OCI-M2 (cell line): Measurements from ENCODE around the gene SLC35B1.
A peak's percentile ranks its signal among the peaks of the same experiment; 100 is the strongest.

Experiments
- DNase-seq: peaks from one replicate; lab custom pipeline; 2025; ENCODE audit not compliant: unreplicated experiment; lab: John Stamatoyannopoulos, UW

SLC35B1 gene, protein sequence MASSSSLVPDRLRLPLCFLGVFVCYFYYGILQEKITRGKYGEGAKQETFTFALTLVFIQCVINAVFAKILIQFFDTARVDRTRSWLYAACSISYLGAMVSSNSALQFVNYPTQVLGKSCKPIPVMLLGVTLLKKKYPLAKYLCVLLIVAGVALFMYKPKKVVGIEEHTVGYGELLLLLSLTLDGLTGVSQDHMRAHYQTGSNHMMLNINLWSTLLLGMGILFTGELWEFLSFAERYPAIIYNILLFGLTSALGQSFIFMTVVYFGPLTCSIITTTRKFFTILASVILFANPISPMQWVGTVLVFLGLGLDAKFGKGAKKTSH

DNA sequence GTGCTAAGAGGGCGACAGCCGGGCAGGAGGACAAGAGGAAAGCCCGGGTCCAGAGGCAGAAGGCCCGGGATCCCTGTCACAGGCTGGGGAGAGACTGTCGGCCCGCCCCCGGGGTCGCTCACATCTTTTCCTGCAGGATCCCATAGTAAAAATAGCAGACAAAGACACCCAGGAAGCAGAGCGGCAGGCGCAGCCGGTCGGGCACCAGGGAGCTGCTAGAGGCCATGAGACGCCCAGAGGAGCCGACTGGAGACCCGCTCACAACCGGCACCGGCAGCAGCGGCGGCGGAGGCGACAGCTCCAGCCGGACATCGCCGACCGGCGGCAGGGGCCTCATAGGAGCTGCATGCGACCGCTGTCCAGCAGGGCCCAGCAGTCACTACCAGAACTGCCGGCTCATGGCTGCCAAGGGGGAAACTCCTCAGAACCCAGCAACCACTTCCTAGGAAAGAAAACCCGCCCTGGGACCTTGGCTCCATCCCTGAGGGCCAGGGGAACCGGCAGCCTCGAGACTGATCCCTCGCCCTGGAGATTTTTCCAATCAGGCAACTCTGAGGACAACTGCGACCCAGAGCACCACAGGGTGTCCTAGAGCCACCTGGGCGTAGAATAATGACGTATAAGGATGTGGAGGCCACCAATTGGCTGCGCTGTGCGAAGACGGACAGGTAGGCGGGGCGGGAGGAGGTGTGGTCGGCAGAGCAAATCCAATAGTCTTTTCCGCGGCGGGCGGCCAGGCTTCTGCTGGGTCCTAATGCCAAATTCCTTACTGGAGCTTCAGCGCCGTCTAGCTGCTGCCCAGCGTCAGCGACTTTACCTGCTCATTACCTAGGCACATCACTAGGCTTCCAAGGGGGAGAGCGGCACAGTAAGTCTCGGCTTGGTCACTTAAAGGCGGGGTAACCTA lies at the start of gene SLC35B1:
TSS of gene SLC35B1 (minus strand) at position 357 of the 907 bp plus-strand sequence. CDS start at position 226, 131 bp downstream.
- DNase-seq, result peak; percentile 87

DNA sequence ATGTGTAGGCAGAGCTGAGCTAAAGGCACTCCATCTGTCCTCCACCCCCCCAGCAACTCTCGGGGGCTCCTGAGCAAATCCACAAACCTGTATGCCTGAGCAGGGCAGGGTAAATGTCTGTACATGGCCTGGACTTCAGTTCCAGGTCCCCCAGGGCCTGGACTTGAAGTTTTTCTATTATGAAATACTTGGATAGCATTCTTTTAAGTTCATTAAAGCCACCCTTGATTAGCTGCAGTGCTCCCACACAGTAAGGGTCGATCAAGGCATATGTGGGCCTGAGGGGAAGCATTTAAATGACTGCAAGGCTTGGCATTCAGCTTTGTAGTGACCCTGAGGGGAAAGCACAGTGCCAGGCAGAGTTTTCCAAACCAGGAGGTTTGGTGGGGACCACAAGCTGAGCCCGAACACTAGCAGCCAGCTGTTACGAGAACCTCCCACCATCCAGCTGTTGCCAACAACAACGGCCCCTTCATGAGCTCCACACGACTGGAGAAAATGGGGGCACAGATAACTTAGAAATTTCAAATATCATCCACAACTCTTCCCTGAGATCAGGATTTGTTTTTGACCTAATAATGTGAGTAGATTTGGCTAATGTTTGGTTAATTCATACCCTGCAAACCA lies 49.5 kb upstream of the SLC35B1 start:
- no peak for DNase-seq

DNA sequence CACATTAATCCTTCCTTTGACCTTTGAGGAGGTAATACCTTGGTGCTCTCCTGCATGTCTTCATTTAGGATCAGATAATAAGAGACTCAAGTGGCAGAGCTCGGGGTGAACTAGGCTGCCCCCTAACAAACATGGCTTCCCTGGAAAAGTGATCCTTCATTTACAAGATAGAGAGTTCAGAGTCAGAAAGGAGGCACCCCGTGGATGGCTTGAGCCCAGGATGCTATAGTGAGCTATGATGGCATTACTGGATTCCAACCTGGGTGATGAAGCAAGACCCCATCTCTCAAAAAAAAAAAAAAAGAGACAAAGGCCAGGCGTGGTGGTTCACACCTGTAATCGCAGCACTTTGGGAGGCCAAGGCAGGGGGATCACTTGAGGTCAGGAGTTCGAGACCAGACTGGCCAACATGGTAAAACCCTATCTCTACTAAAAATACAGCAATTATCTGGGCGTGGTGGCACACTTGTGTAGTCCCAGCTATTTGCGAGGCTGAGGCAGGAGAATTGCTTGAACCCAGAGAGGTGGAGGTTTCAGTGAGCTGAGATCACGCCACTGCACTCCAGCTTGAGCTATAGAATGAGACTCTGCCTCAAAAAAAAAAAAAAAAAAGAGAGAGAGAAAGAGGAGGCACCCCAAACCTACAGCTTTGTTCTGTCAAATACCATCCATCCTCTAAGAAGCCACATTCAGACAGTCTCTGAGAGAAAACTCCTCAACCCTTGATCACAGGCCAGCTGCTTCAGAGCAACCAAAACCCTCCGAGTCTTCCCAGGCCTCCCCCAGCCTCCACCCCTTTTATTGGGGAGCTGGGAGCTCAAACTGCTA lies 48.8 kb upstream of the SLC35B1 start:
- no peak for DNase-seq

DNA sequence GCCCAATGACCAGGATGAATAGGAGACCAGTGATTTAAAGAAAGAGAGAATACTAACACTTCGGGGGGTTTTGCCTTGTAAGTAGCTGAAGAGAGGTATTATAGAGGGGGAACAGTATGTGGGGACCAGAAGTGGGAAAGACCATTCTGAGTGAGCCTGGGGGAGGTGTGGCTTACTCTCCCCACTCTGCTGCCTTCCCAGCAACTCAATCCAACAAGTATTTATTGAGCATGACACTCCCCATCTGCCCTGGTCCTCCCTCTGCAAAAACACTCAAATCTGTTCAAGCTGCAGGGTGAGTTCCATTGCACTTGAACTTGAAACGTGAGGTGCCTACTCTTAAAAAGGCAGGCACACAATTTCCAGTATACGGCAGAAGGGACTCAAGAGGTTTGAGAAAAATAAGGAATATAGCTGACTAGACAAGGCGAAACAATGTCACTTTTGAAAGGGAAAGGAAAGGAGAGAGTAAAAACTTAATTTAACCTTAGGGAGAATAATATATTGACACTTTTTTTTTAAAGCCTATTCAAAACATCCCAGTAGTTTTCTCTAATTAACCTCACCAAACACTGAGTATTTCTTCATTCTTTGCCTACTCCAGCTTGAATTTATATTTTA lies 48.0 kb upstream of the SLC35B1 start:
- no peak for DNase-seq

DNA sequence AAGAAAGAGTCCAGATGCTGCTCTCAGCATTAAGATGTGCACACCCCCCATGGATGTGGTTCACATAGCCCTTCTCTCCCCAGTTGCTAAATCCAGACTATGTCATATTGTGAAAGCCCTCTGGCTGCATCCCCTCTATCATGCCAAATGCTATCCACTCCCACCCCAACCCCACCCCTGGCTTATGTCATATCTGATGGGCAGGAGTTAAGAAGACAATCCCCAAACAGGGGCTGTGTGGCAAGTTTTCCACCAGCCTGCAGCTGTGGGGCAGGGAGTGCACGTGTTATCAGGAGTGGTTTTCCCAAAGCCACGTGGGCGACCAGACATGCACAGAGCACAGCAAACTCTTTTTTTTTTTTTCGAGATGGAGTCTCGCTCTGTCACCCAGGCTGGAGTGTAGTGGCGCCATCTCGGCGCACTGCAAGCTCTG lies 46.2 kb upstream of the SLC35B1 start:
- no peak for DNase-seq

DNA sequence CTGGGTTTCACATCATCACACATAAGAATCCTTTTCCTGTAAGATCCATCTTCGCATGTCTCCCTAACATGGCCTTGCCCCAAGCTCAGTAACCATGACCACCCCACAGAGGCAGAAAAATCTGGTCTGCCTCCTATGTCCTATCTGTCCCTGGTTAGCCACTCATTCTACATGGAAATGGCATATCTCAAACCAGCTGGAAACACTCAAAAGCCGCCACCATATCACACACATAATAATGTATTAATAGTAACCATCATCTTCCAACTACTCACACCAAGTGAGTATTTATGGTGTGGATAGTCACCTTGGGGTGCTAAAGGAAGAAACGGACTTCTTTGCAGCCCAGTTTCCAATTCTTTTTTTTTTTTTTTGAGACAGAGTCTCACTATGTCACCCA lies 44.7 kb upstream of the SLC35B1 start:
- no peak for DNase-seq

DNA sequence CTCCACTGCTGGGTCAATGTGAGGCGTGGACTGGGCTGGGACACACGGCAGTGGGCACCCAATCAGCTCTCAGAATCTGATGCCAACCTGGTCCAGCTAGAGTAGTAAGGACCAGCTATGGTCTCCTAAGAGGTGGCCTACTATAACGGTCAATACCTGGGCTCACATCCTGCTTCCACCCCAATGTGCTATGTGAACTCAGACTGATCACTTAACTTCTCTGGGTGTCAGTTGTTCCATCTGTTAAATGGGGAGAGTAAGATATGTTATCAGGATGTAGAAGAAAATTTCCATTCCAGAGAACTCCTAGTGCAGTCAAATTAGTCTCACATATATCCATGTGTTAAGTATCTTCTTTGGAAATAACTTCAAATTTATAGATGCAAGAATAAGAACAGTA lies 42.0 kb upstream of the SLC35B1 start:
- no peak for DNase-seq

DNA sequence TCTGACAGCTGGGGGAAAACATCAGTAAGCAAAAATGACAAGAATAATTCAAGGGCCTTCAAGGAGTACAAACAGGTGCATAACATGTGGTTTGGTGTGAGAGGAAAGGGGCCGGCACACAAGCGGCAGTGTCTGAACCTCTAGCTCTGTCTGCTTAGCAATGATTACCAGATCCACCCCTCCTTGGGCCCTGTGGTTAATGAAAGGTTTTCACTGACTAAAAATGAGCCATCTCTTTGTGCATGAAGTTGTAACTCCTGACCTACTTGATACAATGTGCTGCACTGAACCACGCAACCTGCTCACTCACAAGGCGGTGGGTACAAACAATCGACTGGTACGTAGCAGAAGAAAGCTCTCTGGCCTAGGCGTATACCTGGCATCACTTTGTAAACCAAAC lies 41.0 kb upstream of the SLC35B1 start:
- no peak for DNase-seq

DNA sequence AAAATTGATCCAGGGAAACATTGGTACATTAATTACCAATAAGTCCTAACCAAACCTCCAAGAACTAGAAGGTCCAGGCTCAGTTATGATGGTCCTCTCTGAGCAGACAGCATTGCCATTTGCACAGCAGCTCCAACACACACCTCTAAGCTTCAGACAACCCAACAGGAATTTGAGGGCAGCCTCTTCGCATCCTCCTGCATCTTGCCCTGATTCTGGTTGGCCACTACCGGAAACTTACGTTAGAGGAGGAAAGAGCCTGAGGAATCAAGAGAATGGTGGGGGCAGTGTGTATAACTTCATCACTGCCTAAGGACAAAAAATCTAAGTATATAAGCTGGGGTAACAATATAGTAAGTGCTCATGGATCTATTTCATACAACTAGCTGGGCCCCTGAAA lies 40.5 kb upstream of the SLC35B1 start:
- no peak for DNase-seq

DNA sequence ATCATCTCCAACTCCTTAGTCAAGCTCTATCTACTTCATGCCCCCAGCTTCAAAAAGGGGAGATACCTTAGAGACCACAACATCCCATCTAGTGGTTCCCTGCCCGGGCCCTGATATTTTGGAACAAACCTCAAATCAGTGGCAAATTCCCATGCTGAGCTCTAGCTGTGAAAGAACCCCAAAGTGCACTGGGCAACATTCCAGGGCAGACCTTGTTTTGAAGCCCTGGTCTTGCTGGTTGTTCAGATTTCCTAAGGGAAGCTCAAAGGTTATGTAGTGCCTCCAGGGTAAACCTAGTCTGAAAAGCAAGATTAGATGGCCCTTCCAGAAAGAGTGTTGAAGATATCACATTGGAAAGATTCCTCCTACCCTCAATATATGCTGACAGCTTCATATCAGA lies 39.9 kb upstream of the SLC35B1 start:
- DNase-seq, result no peak

DNA sequence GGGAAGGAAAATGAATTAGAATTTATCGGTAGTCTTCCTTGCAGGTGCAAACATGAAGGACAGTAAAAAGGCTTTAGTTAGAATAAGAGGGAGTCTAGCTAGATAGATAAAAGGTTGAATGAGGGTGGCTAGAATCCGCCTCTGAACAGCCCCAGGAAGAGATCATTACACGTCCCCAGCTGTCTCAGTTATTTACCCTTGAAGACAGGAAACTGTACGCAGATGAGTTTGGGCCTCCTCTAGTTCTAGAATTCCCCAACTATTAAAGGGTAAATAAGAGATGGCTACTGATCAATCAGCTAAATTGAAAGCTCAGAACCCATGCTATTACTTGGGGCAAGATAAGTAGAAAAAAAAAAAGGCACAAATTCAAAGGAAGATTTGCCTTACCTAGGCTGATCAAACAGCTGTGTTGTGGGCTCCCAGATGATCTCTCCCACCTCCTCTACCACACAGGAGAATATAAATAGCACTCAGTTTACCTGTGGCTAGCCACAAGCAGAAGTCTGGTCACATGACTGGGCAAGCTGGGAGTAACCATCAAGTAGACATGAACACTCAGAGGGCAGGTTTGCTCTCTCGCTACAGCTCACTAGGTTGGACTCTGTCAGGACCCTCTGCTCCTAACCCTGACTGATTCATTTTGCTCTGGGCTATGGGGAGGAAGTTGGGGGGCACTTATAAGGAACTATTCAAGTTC lies 39.2 kb upstream of the SLC35B1 start:
- no peak for DNase-seq

DNA sequence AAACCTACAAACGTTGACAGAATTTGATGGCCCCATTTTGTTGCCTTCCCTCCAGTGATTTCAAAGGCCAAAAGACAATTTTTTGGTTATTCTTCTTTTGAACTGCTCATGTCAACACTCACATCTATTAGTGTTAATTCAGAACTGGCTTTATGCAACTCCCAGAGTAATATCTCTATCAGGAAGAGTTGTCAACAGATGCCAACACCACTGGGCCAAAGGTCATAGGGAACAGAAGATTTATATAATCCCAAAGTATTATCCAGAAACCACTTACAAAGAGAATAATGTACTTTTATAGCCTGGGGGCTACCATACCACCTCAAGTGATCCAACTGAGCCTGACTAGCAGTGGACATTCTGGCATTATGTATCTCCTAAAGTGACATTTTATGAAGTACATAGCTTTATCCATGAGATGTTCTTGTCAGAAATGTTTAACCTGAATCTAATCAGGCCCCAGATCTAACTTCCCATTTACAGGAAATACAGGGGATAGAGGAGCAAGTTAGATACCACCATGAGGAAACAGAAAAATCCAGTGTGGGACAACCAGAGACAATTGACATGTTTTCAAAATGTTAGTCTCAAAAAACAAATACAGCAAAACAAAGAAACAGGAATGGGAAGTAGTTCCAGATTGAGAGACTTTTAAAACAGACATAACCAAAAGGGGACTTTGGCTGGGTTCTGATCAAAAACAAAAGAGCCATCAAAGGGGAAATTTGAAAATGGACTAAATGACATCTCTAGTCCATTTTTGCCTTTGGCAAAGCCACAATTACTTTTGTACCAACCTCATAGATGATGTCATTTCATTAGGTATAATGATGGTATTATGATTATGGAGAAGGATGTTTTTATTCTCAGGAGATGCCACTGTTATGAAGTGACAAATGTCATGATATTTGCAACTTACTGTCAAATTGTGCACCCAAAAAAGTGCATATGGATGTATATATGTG lies 37.7 kb upstream of the SLC35B1 start:
- DNase-seq, result no peak

DNA sequence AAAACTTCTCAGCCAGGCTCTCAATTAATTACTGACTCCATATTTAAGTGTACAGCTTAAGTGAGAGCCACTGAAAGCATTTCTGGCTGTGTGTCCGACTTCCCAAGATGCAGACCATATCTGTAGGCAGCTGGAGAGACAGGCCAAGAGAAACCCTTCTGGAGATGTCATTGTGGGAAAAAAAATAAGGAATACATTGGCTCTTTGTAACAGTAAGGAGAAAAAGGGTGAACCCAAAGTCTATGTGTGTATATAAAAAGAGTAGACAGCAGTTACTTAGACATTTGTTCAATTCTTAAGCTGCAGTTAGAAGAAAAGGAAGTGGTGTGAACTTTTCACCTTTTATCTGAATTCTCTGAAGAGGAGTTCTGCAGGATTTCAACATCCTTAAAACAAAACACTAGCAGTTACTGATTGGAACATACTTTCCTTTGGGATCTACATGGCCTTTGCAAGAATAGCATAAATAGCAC lies 34.4 kb upstream of the SLC35B1 start:
- no peak for DNase-seq

DNA sequence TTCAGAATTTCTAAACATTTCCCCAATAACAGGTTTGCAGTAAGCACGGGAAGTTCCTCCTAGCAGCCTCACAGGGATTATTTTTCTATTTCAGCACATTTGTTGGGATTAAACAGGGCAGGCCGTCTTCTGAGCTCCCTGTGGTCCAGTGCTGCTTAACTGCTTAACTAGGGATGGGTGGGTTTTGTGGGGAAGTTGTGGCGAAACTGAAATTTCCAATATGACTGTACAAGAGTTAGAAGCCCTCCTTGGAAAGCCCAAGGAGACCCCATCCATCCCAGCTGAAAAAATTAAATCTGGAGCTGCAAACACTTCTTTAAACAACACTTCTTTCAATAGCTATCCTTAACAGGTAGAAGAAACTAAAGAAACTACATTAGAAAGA lies 33.9 kb upstream of the SLC35B1 start:
- DNase-seq, result no peak

DNA sequence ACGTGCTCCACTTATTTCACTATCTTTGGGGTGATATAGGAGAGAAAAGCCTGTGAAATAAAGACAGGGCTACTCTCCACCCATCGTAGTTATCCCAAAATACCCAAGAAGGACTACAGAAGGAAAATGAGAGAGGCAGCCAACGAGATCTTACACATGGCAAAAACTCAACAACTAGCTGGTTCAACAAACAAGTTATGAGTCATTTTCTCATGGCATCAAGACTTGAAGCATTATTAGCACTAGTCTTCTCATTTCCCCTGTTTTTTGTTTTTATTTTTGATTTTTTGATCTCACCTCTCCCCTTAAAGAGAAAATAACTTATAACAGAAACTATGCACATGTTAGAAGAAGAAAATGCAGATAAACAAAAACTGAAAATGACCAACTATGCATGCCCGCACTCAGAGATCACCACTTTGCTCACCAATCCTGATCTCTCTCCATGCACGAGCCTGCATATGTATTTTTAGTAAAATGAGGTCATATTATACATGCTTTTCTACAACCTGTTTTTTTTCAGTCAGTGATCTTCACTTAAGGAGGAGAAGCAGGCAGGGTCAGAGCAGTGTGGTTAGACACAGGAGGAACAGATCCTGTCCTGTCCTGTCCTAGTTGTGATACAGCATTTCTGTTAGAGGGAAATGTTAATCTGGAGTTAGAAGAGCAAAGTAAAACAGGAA lies 33.4 kb upstream of the SLC35B1 start:
- DNase-seq, result no peak

DNA sequence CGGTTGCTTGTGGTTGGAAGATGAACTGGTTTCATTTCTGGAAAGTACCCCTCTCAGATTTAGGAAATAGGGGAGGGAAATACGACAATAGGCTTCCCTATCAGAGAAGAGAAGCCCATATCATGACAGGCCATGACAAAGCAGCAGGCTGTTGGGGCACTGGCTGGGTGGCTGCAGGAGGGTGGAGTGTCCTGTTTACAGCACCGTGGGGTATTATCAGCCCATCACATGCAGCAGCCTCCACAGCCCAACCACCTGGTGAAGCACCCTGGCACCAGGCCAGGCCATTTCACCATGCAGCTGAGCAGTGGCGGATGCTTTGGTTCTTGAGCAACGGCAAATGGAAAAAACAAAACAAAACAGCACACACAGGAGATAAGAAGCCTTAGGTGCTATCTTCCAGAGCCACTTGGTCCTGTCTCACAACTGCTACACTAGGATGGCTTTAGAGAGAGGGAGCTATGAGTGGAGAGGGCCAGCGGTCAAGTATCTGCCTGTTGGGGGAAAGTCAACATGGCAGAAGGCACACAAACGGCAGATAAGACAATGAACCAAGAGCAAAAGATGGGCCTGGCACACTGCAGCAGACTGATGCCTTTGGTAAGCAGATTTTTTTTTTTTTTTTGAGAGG lies 32.0 kb upstream of the SLC35B1 start:
- peak; percentile 80 for DNase-seq

DNA sequence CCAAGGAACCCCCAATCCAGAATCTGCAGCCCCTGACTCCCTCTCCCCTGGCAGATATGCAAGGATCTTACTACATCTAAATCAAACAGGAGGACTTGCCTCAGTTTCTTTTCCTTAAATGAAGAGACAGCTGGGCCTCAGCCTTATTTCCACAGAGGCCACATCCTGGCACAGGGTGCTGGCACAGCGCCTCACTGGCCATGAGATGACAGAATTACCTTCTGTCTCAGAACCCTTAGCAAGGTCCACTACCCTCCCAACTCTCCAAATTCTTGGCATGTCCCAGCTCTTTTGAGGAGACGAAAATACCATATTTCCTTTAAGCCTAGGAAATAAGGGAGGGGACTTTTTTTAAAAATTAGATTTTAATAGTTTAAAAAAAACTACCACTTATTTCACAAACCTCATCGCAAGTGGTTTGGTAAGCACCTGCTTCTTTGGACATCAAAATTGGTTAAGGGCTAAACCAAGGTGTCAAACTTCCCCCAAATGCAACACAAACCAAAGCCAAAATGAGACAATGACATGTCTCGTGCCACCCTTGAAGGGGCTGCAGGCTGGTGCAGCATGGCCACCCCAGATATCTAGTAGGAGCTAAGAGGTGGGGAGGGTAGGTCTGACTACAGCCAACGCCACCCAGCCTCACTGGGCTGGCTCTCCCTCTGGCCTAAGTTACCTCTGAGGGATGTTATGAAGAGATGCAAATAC lies 30.8 kb upstream of the SLC35B1 start:
- no peak for DNase-seq
